Bone marrow (tissue), 2 donors: ENCODE data around the gene LTV1.
"Not testable (repeated sequence)": the region's sequence is repeated elsewhere in the genome, so short reads cannot be mapped to it uniquely, and the experiment has no call there.

ENCODE experiments used
- DNase-seq, 2 donors: peaks; one replicate each; lab custom pipeline; 2025; lab: John Stamatoyannopoulos, UW

Gene LTV1, protein sequence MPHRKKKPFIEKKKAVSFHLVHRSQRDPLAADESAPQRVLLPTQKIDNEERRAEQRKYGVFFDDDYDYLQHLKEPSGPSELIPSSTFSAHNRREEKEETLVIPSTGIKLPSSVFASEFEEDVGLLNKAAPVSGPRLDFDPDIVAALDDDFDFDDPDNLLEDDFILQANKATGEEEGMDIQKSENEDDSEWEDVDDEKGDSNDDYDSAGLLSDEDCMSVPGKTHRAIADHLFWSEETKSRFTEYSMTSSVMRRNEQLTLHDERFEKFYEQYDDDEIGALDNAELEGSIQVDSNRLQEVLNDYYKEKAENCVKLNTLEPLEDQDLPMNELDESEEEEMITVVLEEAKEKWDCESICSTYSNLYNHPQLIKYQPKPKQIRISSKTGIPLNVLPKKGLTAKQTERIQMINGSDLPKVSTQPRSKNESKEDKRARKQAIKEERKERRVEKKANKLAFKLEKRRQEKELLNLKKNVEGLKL

GRCh38 chr6:143842902-143843676 is at the start of gene LTV1:
TSS of gene LTV1 (plus strand) at chr6:143843338. CDS start at chr6:143843478, 140 bp downstream.
- peak; percentile 76 to 94 for DNase-seq

- DNase-seq = not testable (repeated sequence)
These were observed 46.6 kb upstream of the LTV1 start for GRCh38 chr6:143796551-143796950.

GRCh38 chr6:143798487-143798886 is 44.7 kb upstream of the LTV1 start:
- DNase-seq = not testable (repeated sequence)

DNA sequence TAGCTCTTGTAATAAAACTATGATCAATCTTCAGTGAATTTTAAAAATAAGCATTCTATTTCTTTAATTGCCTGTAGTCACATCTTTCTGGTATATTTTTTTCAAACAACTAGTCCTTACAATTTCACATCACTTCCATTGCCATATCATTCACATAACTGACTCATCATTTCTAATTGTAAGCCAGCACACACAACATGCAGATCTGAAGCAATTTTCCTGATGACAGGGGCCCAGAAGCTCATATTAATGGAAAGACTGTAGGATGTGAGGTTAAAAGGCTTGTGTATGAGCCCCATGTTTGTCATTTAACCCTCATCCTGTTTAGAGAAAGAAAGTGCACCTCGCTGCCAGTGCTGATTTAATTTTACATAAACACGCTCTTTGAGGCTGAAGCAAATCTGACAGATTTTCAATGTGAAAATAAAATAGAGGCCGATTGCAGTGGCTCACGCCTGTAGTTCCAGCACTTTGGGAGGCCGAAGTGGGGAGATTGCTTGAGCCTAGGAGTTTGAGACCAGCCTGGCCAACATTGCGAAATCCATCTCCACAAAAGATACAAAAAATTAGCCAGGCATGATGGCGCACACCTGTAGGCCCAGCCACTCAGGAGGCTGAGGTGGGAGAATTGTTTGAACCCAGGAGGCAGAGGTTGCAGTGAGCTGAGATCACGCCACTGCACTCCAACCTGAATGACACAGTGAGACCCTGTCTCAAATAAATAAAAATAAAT is 40.1 kb upstream of the LTV1 start:
- no peak for DNase-seq

DNA sequence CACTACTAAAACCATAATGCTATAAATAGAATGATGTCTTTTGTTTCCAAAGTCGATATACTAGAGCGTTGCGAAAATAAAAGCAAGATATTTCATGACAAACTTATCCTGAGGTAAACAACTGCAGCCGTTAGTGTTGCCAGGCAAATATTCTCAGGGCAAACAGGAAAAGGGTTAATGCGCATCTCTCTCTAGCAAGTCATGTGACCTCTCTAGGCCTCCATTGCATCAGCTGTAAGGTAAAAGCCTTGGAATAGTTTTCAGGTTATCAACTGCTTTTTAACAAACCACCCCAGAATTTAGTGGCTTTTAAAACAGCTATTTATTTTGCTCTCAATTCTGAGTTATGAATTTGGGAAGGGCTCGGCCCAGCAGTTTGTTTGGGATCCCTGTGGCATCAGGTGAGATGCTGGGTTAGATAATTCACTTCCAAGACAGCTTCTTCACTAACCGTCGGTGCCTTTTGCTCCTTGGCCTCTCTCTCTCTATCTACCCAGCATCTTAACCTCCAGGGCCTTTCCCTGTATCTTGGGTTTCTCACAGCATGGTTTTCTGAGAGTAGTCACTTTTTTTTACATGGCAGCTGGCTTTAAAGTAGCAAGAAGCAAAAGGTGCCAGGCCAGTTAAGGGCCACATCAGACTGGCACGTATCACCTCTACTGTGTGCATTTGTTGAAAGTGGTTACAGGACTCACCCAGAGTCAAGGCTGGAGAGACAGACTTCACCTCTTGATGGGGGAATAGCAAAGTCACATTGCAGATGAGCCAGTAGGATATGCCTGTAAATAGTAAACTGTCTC is 39.2 kb upstream of the LTV1 start:
- DNase-seq = no peak

DNA sequence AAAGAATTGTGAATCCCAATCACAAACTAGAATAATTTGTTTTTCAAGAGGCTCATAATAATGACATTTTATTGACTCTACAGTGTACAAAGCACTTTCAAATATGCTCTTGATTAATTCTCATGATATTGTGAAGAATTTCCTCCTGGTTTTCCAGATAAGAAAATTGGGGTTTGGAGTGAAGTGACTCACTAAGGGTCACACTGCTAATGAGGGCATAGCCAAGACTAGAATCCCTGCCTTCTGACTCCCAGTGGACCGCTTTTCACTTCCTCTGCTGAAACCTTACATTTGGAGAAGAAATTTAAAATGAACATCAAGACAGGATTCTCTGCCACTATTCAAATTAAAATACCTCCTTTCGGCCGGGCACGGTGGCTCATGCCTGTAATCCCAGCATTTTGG is 38.3 kb upstream of the LTV1 start:
- no peak for DNase-seq

GRCh38 chr6:143806282-143807102 is 36.6 kb upstream of the LTV1 start:
- peak in 1 of 2 donors; percentile 53 for DNase-seq

DNA sequence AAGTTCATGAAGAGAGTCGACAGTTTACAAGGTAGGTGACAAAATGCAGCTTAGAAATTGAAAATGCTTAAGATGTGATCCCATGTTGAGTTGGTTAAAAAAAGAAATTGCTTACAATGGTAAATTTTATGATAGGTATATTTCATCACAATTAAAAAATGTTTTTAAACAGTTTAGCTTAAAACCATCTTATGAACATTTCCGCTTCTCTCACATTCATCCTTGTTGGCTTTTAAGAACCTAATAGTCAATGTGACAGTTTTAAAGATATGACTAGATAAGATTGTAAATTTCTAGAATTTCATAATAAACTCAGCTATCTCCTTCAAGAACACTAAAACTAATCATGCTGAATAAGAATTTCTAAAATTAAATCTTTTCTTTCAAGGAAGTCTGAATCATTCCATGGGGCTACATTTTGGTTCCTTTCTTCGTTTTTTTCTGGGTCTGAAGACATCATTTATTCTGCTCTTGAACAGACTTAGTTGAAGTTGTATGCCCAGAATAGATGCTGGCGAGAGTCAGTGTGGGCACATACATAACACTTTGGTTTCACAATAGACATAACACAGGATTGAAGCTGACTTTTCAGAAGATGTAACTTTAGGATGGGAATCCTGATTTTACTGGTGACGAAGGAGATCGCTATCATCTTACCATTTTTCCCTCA is 35.9 kb upstream of the LTV1 start:
- DNase-seq = no peak

- DNase-seq = no peak
These were observed 32.4 kb upstream of the LTV1 start for GRCh38 chr6:143810745-143811144.

DNA sequence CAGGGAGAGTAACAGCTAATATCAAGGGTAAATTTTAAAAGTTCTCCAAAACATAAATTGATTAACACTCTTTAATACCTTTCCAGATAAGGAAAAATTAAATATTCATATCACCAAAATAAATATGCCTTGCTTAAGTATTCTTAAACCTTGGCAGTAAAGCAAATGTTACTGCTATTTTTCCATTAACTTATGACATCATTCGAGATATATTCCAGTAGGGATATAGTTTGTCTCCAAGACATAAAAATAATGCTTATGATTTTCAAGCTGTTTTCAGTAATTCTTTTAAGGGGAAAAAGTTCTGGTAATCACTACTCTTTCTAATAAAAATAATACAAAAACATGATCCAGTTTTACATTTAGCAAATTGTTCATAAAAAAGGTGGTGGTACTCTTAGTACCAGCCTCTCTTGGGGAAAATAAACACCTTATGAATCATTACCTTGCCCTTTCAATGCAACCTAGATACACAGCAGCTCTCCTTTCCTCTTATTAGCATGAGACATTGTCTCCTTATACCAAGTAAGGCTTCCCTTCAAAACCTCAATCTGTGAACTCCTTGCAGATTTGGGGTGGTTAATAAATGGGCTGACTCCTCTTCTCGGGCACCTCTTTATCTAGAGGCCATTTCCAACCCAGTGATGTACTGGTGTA is 31.5 kb upstream of the LTV1 start:
- no peak for DNase-seq

DNA sequence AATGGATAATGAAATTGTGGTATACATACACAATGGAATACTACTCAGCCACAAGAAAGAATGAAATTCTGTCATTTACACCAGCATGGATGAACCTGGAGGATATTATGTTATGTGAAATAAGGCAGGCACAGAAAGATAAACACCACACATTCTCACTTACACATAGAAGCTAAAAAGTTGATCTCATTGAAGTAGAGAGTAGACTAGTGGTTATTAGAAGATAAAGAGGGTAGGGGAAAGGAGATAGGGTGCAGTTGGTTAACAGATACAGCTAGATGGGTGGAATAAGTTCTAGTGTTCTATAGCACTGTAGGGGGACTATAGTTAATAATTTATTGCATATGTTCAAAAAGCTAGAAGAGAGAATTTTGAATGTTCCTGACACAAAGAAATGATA is 25.5 kb upstream of the LTV1 start:
- DNase-seq = no peak

DNA sequence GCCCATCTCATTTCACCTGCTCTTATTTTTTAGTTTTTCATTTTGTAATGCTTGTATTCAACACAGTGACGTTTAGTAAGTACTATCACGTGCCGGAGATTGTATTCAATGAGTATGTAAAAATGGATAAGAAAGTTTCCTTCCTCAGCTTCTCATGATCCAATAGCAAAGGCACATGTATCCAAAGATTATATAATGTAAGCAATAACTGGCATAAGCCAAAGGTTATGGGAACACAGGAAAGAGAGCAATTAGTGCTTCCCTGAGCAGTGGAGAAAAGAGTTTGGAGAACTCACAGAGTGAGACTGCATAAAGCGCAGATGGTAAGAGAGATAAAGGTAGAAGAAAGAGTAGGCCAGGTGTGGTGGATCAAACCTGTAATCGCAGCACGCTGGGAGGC is 21.8 kb upstream of the LTV1 start:
- DNase-seq = no peak

DNA sequence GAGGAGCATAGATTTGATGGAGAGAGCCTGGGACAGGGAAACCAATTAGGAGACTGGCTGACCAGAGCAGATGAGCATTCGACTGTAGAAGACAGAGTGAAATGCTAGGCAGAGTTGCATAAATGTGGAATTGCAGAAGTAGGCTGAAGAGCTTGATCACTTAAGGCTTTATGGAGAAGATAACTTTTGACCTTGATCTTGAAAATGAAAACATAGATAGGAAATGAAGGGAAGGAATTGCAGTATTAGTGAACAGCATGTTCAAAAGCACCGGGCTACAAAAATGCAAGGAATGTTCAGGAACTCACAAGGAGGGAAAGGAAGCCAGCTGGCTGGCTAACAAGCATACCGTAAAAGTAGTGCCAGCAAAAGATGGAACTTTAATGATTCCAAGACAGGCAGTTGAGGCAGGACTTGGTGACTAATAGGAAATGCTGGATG is 20.5 kb upstream of the LTV1 start:
- no peak for DNase-seq

DNA sequence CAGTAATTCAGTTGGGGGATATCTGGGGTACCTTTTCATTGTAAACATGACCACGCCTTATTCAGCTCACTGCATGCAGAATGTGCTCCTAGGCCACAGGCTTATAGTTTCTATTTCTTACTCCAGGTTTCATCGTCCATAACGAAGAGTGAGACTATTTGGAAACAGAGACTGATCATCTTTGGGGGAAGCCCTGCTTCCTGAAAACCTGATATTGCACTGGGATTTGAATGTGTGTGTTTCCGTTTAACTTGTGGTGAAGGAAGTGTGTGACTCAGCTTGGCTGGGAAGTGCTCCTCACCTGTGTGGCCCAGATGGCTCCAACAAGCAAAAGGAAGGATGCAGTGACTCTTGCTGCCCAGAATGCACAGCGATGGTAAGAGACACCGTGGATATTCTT is 19.6 kb upstream of the LTV1 start:
- DNase-seq = no peak

- no peak for DNase-seq
These were observed 14.6 kb upstream of the LTV1 start for GRCh38 chr6:143828572-143828971.

- no peak for DNase-seq
These were observed 7.0 kb upstream of the LTV1 start for GRCh38 chr6:143836150-143836549.

- no peak for DNase-seq
These were observed 4.7 kb upstream of the LTV1 start for GRCh38 chr6:143838395-143838794.

- DNase-seq = no peak
These were observed 3.9 kb upstream of the LTV1 start for GRCh38 chr6:143839196-143839595.

DNA sequence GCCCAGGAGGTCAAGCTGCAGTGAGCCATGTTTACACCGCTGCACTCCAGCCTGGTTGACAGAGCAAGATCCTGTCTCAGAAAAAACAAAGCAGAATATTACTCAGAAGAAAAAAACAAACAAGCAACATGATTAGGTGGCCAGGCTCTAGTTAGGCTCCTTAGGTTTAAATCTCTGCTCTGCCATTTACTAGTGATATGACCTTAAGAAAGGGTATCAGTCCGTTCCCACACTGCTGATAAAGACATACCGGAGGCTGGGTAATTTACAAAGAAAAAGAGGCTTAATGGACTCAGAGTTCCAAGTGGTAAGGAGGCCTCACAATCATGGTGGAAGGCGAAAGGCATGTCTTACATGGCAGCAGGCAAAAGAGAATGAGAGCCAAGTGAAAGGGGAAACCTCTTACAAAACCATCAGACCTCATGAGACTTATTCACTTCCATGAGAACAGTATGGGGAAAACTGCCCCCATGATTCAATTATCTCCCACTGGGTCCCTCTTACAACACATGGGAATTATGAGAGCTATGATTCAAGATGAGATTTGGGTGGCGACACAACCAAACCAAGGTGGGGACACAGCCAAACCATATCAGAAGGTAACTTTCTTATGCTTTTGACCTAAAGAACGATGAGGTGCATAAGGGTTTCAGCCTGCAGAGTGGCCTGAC is 2.4 kb upstream of the LTV1 start:
- DNase-seq = no peak
